HCT116 (cell line): Measurements from ENCODE around the gene MFGE8. TPM values are rescaled to one million over a fixed set of nuclear protein-coding genes. Genes with fewer than 3 reads are reported as not detected.

Experiments
- ATAC-seq: fragments of 200-7000 bp; cut with Tn5 transposase; 2 replicates; pipeline ENCODE4 v1.9.1; 2020; ENCODE audit warnings: mild to moderate bottlenecking, moderate library complexity
- BruUV-seq: library from RNA; stranded (reverse); fragments of 400-500 nt; replicated peaks from 2 replicates; lab custom pipeline; 2021; lab: Mats Ljungman, UMichigan
- CTCF ChIA-PET: fragments of 300-600 bp; sonication (Branson Sonifier 250); formaldehyde crosslinking; loops from one replicate; lab custom pipeline; 2021; ENCODE audit warnings: antibody characterized with exemption; lab: Charles Lee
- POLR2A ChIA-PET: fragments of 300-600, 350-600 bp; sonication (Branson Sonifier 250); formaldehyde crosslinking; loops from one replicate; lab custom pipeline; 2021; ENCODE audit warnings: antibody characterized with exemption; lab: Charles Lee
- RAD21 ChIA-PET, 2 experiments: fragments of 300-600 bp; sonication (Branson Sonifier 250); formaldehyde crosslinking; loops; one replicate each; lab custom pipeline; 2023; ENCODE audit warnings: low total read pairs in 2 of 2; ENCODE audit not compliant: uncharacterized antibody in 2 of 2, unreplicated experiment in 2 of 2, low non-redundant PET in 1 of 2; lab: Charles Lee
- DNase-seq: peaks from one replicate; pipeline ENCODE4 v3.0.0-alpha.2; 2010; ENCODE audit warnings: low read depth, low spot score
- H2AFZ ChIP-seq: fragments of 200-600 bp; shearing (Covaris generic), sonication (generic); 2 replicates; pipeline ENCODE4 v1.6.1; 2017; ENCODE audit warnings: low read depth, mixed run types, mixed read lengths, antibody characterized with exemption, low read length; ENCODE audit not compliant: poor library complexity, severe bottlenecking
- H3K27ac ChIP-seq: 2 replicates; pipeline ENCODE4 v1.5.1; 2012; ENCODE audit warnings: low read depth, low read length
- H3K27me3 ChIP-seq: fragments of 200-600 bp; sonication (generic); 2 replicates; pipeline ENCODE4 v1.6.1; 2016; ENCODE audit warnings: mixed run types, low read length, mixed read lengths; ENCODE audit not compliant: insufficient read depth
- H3K36me3 ChIP-seq, 2 experiments: fragments of 200-500 bp in 1 of 2; fragments of 200-600 bp in 1 of 2; sonication (Bioruptor generic) in 1 of 2; sonication (generic) in 1 of 2; 2 replicates each; pipeline versions ENCODE4 v1.5.1 to v1.6.1; 2014 to 2016; ENCODE audit warnings: low read length in 2 of 2, inconsistent platforms in 1 of 2, mixed read lengths in 1 of 2, mixed run types in 1 of 2; ENCODE audit not compliant: insufficient read depth in 2 of 2, control insufficient read depth in 1 of 2
- H3K4me1 ChIP-seq, 2 experiments: fragments of 200-600 bp in 1 of 2; sonication (generic) in 1 of 2; 2 replicates each; pipeline versions ENCODE4 v1.5.1 to v1.6.1; 2012 to 2017; ENCODE audit warnings: low read length in 2 of 2, inconsistent platforms in 1 of 2, mild to moderate bottlenecking in 1 of 2, mixed read lengths in 1 of 2, mixed run types in 1 of 2, moderate library complexity in 1 of 2; ENCODE audit not compliant: insufficient read depth in 2 of 2, control insufficient read depth in 1 of 2
- H3K4me2 ChIP-seq: fragments of 200-600 bp; sonication (generic); 2 replicates; pipeline ENCODE4 v1.6.1; 2017; ENCODE audit warnings: mixed run types, low read length, mixed read lengths
- H3K4me3 ChIP-seq, 2 experiments: fragments of 200-600 bp in 1 of 2; sonication (generic) in 1 of 2; replicated peaks in 1 of 2; 2 replicates each; pipeline ENCODE4 v1.5.1; 2011 to 2016; ENCODE audit warnings: low read length in 2 of 2, control low read depth in 1 of 2, low read depth in 1 of 2, mild to moderate bottlenecking in 1 of 2, mixed read lengths in 1 of 2, mixed run types in 1 of 2
- H3K79me2 ChIP-seq: fragments of 200-600 bp; sonication (generic); 2 replicates; pipeline ENCODE4 v1.6.1; 2017; ENCODE audit warnings: mild to moderate bottlenecking, mixed run types, low read length, moderate library complexity, mixed read lengths; ENCODE audit not compliant: insufficient read depth
- H3K9ac ChIP-seq: fragments of 200-600 bp; sonication (generic); 2 replicates; pipeline ENCODE4 v1.6.1; 2016; ENCODE audit warnings: low read length, mixed read lengths
- H3K9me2 ChIP-seq: fragments of 200-600 bp; sonication (generic), shearing (Covaris generic); 2 replicates; pipeline ENCODE4 v1.6.1; 2017; ENCODE audit warnings: mixed run types, mild to moderate bottlenecking, moderate library complexity; ENCODE audit not compliant: insufficient read depth
- H3K9me3 ChIP-seq, 2 experiments: fragments of 200-500 bp in 1 of 2; fragments of 200-600 bp in 1 of 2; sonication (Bioruptor generic) in 1 of 2; sonication (generic) in 1 of 2; 2 replicates each; pipeline ENCODE4 v1.6.1; 2014 to 2017; ENCODE audit warnings: low read length in 2 of 2, mixed read lengths in 2 of 2, inconsistent platforms in 1 of 2, low read depth in 1 of 2, mild to moderate bottlenecking in 1 of 2, mixed run types in 1 of 2, moderate library complexity in 1 of 2; ENCODE audit not compliant: control insufficient read depth in 1 of 2, insufficient read depth in 1 of 2
- H4K20me1 ChIP-seq: fragments of 200-600 bp; sonication (generic), shearing (Covaris generic); 2 replicates; pipeline ENCODE4 v1.6.1; 2017; ENCODE audit warnings: mixed run types, mild to moderate bottlenecking, moderate library complexity; ENCODE audit not compliant: insufficient read depth
- CBX3 ChIP-seq: IDR thresholded peaks from 2 replicates; pipeline ENCODE4 v1.6.1; 2012; ENCODE audit warnings: low read depth
- CEBPB ChIP-seq: IDR thresholded peaks from 2 replicates; pipeline ENCODE4 v1.6.1; 2012; ENCODE audit warnings: low read depth
- CTCF ChIP-seq, 3 experiments: fragments of 200-600 bp in 1 of 3; sonication (generic) in 1 of 3; IDR thresholded peaks in 2 of 3; conservative IDR thresholded peaks in 1 of 3; 2 replicates each; pipeline ENCODE4 v1.5.1; 2012 to 2017; ENCODE audit warnings: low read depth in 2 of 3, low read length in 2 of 3, antibody characterized with exemption in 1 of 3, borderline replicate concordance in 1 of 3, control low read depth in 1 of 3, mild to moderate bottlenecking in 1 of 3, mixed read lengths in 1 of 3, mixed run types in 1 of 3, moderate library complexity in 1 of 3; ENCODE audit not compliant: insufficient read depth in 1 of 3
- ELF1 ChIP-seq: IDR thresholded peaks from 2 replicates; pipeline ENCODE4 v1.6.1; 2012; ENCODE audit warnings: low read depth, borderline replicate concordance
- EZH2 ChIP-seq: fragments of 200-600 bp; sonication (generic); IDR thresholded peaks from 2 replicates; pipeline ENCODE4 v1.6.1; 2017; ENCODE audit warnings: antibody characterized with exemption, mixed run types
- EZH2phosphoT487 ChIP-seq: fragments of 200-600 bp; IDR thresholded peaks from 2 replicates; pipeline ENCODE4 v1.6.1; 2018; ENCODE audit warnings: antibody characterized with exemption, borderline replicate concordance
- JUND ChIP-seq: IDR thresholded peaks from 2 replicates; pipeline ENCODE4 v1.6.1; 2012
- MAX ChIP-seq: IDR thresholded peaks from 2 replicates; pipeline ENCODE4 v1.6.1; 2012
- POLR2A ChIP-seq: IDR thresholded peaks from 2 replicates; pipeline ENCODE4 v1.7.0; 2011; ENCODE audit warnings: borderline replicate concordance; ENCODE audit not compliant: insufficient read depth, insufficient read length; ENCODE audit errors: extremely low read depth
- POLR2AphosphoS5 ChIP-seq: IDR thresholded peaks from 2 replicates; pipeline ENCODE4 v1.6.1; 2011; ENCODE audit warnings: mild to moderate bottlenecking, low read depth, low read length, moderate library complexity
- RAD21 ChIP-seq: IDR thresholded peaks from 2 replicates; pipeline ENCODE4 v1.6.1; 2012; ENCODE audit warnings: low read depth, mild to moderate bottlenecking
- SP1 ChIP-seq: IDR thresholded peaks from 2 replicates; pipeline ENCODE4 v1.6.1; 2012; ENCODE audit warnings: low read depth
- SRF ChIP-seq: IDR thresholded peaks from 2 replicates; pipeline ENCODE4 v1.6.1; 2012; ENCODE audit warnings: low read depth
- TCF7L2 ChIP-seq: IDR thresholded peaks from 2 replicates; pipeline ENCODE4 v1.7.0; 2011; ENCODE audit warnings: borderline replicate concordance, inconsistent platforms; ENCODE audit not compliant: insufficient read depth, insufficient read length; ENCODE audit errors: extremely low read depth
- YY1 ChIP-seq: IDR thresholded peaks from 2 replicates; pipeline ENCODE4 v1.6.1; 2011; ENCODE audit warnings: low read length, low read depth, moderate library complexity, mild to moderate bottlenecking; ENCODE audit not compliant: insufficient replicate concordance; ENCODE audit errors: extremely low read depth
- ZFX ChIP-seq: fragments of 450-650 bp; IDR thresholded peaks from 2 replicates; pipeline ENCODE4 v1.6.1; 2017
- ZNF274 ChIP-seq: fragments of 200-500 bp; sonication (Bioruptor generic); IDR thresholded peaks from 2 replicates; pipeline ENCODE4 v1.6.1; 2014; ENCODE audit warnings: mild to moderate bottlenecking, low read depth, low read length, inconsistent platforms
- intact Hi-C: fragments of 100-400 bp; cut with micrococcal nuclease; formaldehyde crosslinking; loops from 2 replicates; pipeline ENCODE4 v1.10.0; 2022
- total RNA-seq: library from RNA; stranded (reverse); gene quantifications from one replicate; pipeline ENCODE4 v1.2.1, GENCODE V29; 2021; ENCODE audit not compliant: unreplicated experiment
- TF ChIP-seq, protein P1 (sequence below): IDR thresholded peaks from 2 replicates; pipeline ENCODE4 v1.6.1; 2012
- TF ChIP-seq, protein P2 (sequence below): IDR thresholded peaks from 2 replicates; pipeline ENCODE4 v1.6.1; 2012; ENCODE audit warnings: low read depth
- TF ChIP-seq, protein P3 (sequence below): IDR thresholded peaks from 2 replicates; pipeline ENCODE4 v1.6.1; 2011; ENCODE audit warnings: mild to moderate bottlenecking, low read length, moderate library complexity; ENCODE audit not compliant: insufficient replicate concordance; ENCODE audit errors: extremely low read depth

The MFGE8 gene
- total RNA-seq, 1 experiment from 2014 or later = 70.7 TPM

DNA sequence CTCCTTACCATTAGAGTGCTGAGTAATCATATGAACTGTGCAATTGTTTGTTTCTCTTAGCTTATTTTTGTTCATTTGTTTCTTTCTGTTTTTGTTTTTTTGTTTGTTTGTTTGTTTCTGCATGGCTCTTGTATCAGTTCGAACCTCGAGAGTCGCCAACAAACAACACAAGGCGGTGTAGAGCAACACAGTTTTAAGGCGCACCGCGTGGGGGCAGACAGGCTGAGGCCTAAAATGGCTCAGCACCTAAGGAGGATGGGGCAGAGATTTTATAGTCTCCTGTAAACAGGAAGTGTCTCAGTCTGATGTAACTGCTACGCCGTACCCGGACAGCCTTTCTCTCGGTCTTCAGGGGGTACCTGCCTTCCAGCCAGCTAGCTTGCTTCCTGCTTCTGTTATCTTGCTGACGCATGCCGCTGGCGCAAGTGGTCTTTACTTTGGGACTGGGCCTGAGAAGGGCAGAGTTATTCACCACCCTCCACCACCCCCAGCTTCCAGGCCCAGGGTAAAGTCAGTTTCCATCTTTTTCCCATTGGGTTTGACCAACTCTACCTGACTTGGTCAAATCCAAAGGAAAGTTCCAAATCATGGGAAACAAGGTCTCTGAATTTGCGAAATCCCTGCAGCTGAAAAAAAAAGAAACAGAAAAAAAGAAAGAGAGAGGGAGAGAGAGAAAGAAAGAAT is 25.8 kb upstream of the MFGE8 start:
- H3K27ac ChIP-seq = no peak overlapping the region
- no peaks in the 10 kb centered on the region for H3K27me3 ChIP-seq
- H3K79me2 ChIP-seq = no peaks in the 10 kb centered on the region
- no peaks in the 10 kb centered on the region for H3K9me2 ChIP-seq
- no peaks in the 10 kb centered on the region for H3K4me1 ChIP-seq
- H4K20me1 ChIP-seq = no peaks in the 10 kb centered on the region
- no peak overlapping the region for H3K4me2 ChIP-seq
- RAD21 ChIA-PET = no interaction called here
- H3K9ac ChIP-seq = no peak overlapping the region
- H2AFZ ChIP-seq = no peak overlapping the region
- ATAC-seq (no peak), DNase-seq (no peak)
- no peaks in the 10 kb centered on the region for H3K36me3 ChIP-seq
- H3K9me3 ChIP-seq = no peaks in the 10 kb centered on the region
- POLR2A ChIA-PET = interaction anchor here (0.7 kb wide), 1 partner anchor 14 kb away, joined by 3 read pairs; no protein-coding TSS in a partner anchor
- intact Hi-C loops = no loop called here
- no peak overlapping the region for H3K4me3 ChIP-seq
- TF ChIP-seq EZH2 (no peak), POLR2A (no peak), CEBPB (no peak), SP1 (no peak), ZFX (no peak), CTCF (IDR thresholded peaks at IDR 0.05 in 2 of 3, conservative IDR thresholded peaks at IDR 0.05 in 1 of 3; ENCODE audit: borderline replicate concordance in 1 of 3, insufficient read depth in 1 of 3, low read depth in 2 of 3, low read length in 2 of 3) (no peak), RAD21 (no peak), MAX (no peak), POLR2AphosphoS5 (no peak), SRF (no peak), CBX3 (no peak), YY1 (no peak), EZH2phosphoT487 (no peak), JUND (no peak), TCF7L2 (no peak), ZNF274 (no peak), ELF1 (no peak)
- TF ChIP-seq, protein P1, sequence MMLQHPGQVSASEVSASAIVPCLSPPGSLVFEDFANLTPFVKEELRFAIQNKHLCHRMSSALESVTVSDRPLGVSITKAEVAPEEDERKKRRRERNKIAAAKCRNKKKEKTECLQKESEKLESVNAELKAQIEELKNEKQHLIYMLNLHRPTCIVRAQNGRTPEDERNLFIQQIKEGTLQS = no peak
- TF ChIP-seq, protein P2, sequence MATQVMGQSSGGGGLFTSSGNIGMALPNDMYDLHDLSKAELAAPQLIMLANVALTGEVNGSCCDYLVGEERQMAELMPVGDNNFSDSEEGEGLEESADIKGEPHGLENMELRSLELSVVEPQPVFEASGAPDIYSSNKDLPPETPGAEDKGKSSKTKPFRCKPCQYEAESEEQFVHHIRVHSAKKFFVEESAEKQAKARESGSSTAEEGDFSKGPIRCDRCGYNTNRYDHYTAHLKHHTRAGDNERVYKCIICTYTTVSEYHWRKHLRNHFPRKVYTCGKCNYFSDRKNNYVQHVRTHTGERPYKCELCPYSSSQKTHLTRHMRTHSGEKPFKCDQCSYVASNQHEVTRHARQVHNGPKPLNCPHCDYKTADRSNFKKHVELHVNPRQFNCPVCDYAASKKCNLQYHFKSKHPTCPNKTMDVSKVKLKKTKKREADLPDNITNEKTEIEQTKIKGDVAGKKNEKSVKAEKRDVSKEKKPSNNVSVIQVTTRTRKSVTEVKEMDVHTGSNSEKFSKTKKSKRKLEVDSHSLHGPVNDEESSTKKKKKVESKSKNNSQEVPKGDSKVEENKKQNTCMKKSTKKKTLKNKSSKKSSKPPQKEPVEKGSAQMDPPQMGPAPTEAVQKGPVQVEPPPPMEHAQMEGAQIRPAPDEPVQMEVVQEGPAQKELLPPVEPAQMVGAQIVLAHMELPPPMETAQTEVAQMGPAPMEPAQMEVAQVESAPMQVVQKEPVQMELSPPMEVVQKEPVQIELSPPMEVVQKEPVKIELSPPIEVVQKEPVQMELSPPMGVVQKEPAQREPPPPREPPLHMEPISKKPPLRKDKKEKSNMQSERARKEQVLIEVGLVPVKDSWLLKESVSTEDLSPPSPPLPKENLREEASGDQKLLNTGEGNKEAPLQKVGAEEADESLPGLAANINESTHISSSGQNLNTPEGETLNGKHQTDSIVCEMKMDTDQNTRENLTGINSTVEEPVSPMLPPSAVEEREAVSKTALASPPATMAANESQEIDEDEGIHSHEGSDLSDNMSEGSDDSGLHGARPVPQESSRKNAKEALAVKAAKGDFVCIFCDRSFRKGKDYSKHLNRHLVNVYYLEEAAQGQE = no peak
- TF ChIP-seq, protein P3, sequence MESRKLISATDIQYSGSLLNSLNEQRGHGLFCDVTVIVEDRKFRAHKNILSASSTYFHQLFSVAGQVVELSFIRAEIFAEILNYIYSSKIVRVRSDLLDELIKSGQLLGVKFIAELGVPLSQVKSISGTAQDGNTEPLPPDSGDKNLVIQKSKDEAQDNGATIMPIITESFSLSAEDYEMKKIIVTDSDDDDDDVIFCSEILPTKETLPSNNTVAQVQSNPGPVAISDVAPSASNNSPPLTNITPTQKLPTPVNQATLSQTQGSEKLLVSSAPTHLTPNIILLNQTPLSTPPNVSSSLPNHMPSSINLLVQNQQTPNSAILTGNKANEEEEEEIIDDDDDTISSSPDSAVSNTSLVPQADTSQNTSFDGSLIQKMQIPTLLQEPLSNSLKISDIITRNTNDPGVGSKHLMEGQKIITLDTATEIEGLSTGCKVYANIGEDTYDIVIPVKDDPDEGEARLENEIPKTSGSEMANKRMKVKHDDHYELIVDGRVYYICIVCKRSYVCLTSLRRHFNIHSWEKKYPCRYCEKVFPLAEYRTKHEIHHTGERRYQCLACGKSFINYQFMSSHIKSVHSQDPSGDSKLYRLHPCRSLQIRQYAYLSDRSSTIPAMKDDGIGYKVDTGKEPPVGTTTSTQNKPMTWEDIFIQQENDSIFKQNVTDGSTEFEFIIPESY = no peak
- CTCF ChIA-PET = no interaction called here
- no TSS peak for BruUV-seq
